GM12878 (cell line): ENCODE data around the gene INHBA. TPM values are rescaled to one million over a fixed set of nuclear protein-coding genes. Genes with fewer than 3 reads are reported as not detected.

Experiments used
- ATAC-seq: fragments of 200-7000 bp; cut with Tn5 transposase; 3 replicates; pipeline ENCODE4 v1.9.1; 2020; ENCODE audit warnings: mild to moderate bottlenecking, moderate library complexity
- BruUV-seq: library from RNA; stranded (reverse); fragments of 400-500 nt; replicated peaks from 2 replicates; lab custom pipeline; 2021; lab: Mats Ljungman, UMichigan
- CTCF ChIA-PET: fragments of 300-600 bp; sonication (Branson Sonifier 250); formaldehyde crosslinking; extraction: SDS; loops from one replicate; lab custom pipeline; 2021; ENCODE audit warnings: inconsistent platforms; lab: Yijun Ruan, JAX
- POLR2A ChIA-PET: fragments of 350-600 bp; formaldehyde crosslinking; extraction: SDS; loops from one replicate; lab custom pipeline; 2021; ENCODE audit warnings: inconsistent platforms; lab: Charles Lee
- RAD21 ChIA-PET: fragments of 300-600 bp; sonication (Branson Sonifier 250); formaldehyde crosslinking; loops from one replicate; lab custom pipeline; 2023; ENCODE audit warnings: antibody characterized with exemption; ENCODE audit not compliant: unreplicated experiment; lab: Charles Lee
- SMC1A ChIA-PET: fragments of 300-600 bp; sonication (Branson Sonifier 250); formaldehyde crosslinking; loops from one replicate; lab custom pipeline; 2023; ENCODE audit not compliant: unreplicated experiment, uncharacterized antibody; lab: Charles Lee
- DNase-seq: peaks from one replicate; pipeline ENCODE4 v3.0.0-alpha.2; 2011; ENCODE audit warnings: low read depth, low spot score
- FAIRE-seq: peaks from 3 replicates; lab custom pipeline; 2011; peaks lifted over from hg19 to GRCh38; lab: Jason Lieb, UNC
- H2AFZ ChIP-seq: 2 replicates; pipeline ENCODE4 v1.6.0; 2011; ENCODE audit warnings: low read depth, low read length, control low read depth; ENCODE audit not compliant: control insufficient read depth
- H3K27ac ChIP-seq: 2 replicates; pipeline ENCODE4 v1.5.1; 2011; ENCODE audit warnings: control low read depth; ENCODE audit not compliant: control insufficient read depth, insufficient read depth
- H3K27me3 ChIP-seq, 2 experiments: replicated peaks in 1 of 2; 2 replicates each; pipeline versions ENCODE4 v1.6.0 to v1.6.1; 2011; ENCODE audit warnings: low read length in 1 of 2; ENCODE audit not compliant: control insufficient read depth in 2 of 2, insufficient read depth in 2 of 2
- H3K36me3 ChIP-seq, 2 experiments: 2 replicates each; pipeline ENCODE4 v1.5.1; 2011; ENCODE audit warnings: low read length in 1 of 2; ENCODE audit not compliant: control insufficient read depth in 2 of 2, insufficient read depth in 2 of 2
- H3K4me1 ChIP-seq: 2 replicates; pipeline ENCODE4 v1.6.1; 2011; ENCODE audit warnings: mild to moderate bottlenecking, low read length, moderate library complexity, mixed read lengths; ENCODE audit not compliant: control insufficient read depth, insufficient read depth
- H3K4me2 ChIP-seq: 2 replicates; pipeline ENCODE4 v1.6.0; 2011; ENCODE audit warnings: control low read depth; ENCODE audit not compliant: control insufficient read depth, insufficient read depth
- H3K4me3 ChIP-seq: fragments of 200-600 bp; sonication (generic); 2 replicates; pipeline ENCODE4 v1.5.1; 2016
- H3K79me2 ChIP-seq: 2 replicates; pipeline ENCODE4 v1.6.0; 2011; ENCODE audit warnings: low read length; ENCODE audit not compliant: control insufficient read depth, insufficient read depth
- H3K9ac ChIP-seq: 2 replicates; pipeline ENCODE4 v1.8.0; 2011; ENCODE audit warnings: low read length, control low read depth, mixed read lengths; ENCODE audit not compliant: control insufficient read depth, insufficient read depth
- H3K9me3 ChIP-seq: replicated peaks from 3 replicates; pipeline ENCODE4 v1.5.1; 2011; ENCODE audit warnings: mild to moderate bottlenecking, low read length; ENCODE audit not compliant: control insufficient read depth, insufficient read depth
- H4K20me1 ChIP-seq: 2 replicates; pipeline ENCODE4 v1.6.0; 2011; ENCODE audit not compliant: control insufficient read depth, insufficient read depth
- CBFB ChIP-seq: IDR thresholded peaks from 2 replicates; pipeline ENCODE4 v1.6.1; 2016; ENCODE audit warnings: antibody characterized with exemption, low read depth
- CEBPZ ChIP-seq: fragments of 150-350 bp; IDR thresholded peaks from 2 replicates; pipeline ENCODE4 v1.6.1; 2016; ENCODE audit warnings: low read depth, low read length
- NR2F1 ChIP-seq: fragments of 450-650 bp; conservative IDR thresholded peaks from 2 replicates; pipeline ENCODE4 v1.6.1; 2017; ENCODE audit warnings: mild to moderate bottlenecking
- POU2F2 ChIP-seq: IDR thresholded peaks from 3 replicates; pipeline ENCODE4 v1.6.1; 2011; ENCODE audit warnings: low read depth, mild to moderate bottlenecking, low read length, borderline replicate concordance
- in situ Hi-C: fragments of 300-500 bp; cut with MboI; formaldehyde crosslinking; loops from 9 replicates; pipeline ENCODE4 v1.14.3; 2018; ENCODE audit warnings: mixed read lengths
- intact Hi-C: fragments of 100-400 bp; cut with micrococcal nuclease; formaldehyde crosslinking; loops from one replicate; pipeline ENCODE4 v1.14.2; 2022; ENCODE audit not compliant: unreplicated experiment
- polyA plus RNA-seq, 11 experiments: library from polyadenylated mRNA; depleted of rRNA in 4 of 11; unstranded in 6 of 11; stranded (reverse) in 5 of 11; fragments of >200 nt; fragmentation: Nextera tagmentation in 4 of 11; fragmentation: Illumina TruSeq in 1 of 11; extraction: Ambion mirVana in 4 of 11; extraction: Trizol in 1 of 11; gene quantifications; 1 replicate in 1 of 11; 2 replicates in 10 of 11; pipeline versions ENCODE4 v1.2.1 to v1.2.3, GENCODE V29; 2011 to 2016; ENCODE audit warnings: inconsistent platforms in 2 of 11, missing spikeins in 2 of 11, low read depth in 1 of 11
- total RNA-seq, 4 experiments: library from RNA; depleted of rRNA in 3 of 4; stranded (reverse); fragments of >200 nt in 3 of 4; fragmentation: Illumina TruSeq in 1 of 4; extraction: Trizol in 1 of 4; gene quantifications; 2 replicates each; pipeline versions ENCODE4 v1.2.1 to v1.2.3, GENCODE V29; 2013 to 2021

INHBA gene
- total and polyA plus RNA-seq, 10 of the 15 experiments (the other 5 are each of a cell fraction or from before 2014, with no cell fraction given): 0.04 to 0.05 (median 0.05) TPM; not detected in 6

DNA sequence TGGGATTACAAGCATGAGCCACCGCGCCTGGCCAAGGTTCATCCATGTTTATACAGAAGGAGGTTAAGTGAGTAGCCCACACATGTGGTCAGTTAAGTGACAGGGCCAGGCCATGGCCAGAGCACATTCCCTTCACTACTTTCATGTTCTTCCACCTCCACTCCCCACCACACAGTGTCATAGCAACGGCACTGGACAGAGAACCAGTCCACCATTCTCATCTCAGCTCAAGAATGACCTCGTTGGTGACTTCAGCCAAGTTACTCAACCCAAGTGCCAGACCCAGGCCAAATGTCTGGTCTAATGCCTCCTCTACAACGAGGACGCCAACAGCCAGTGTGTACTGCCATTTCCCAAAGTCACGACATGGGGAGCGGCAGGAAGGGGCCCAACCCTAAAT lies 62.4 kb downstream of the INHBA start (continued):
- TF ChIP-seq CEBPZ: no peak

GRCh38 chr7:41637049-41637448 lies 65.8 kb downstream of the INHBA start:
- H3K9me3 ChIP-seq: no peaks in the 10 kb centered on the region
- H2AFZ ChIP-seq: no peak overlapping the region
- ATAC-seq (no peak), DNase-seq (no peak), FAIRE-seq (no peak)
- no peak overlapping the region for H3K27ac ChIP-seq
- in situ Hi-C loops: no loop called here
- CTCF ChIA-PET: interaction anchor here (0.5 to 1.1 kb wide), 3 partner anchors 14 to 1168 kb away, joined by 3 to 4 read pairs (median 3); no protein-coding TSS in a partner anchor
- H3K27me3 ChIP-seq: no peaks in the 10 kb centered on the region
- no peak overlapping the region for H3K4me3 ChIP-seq
- TF ChIP-seq POU2F2 (no peak), NR2F1 (no peak), CBFB (no peak)
- no peaks in the 10 kb centered on the region for H4K20me1 ChIP-seq
- no peaks in the 10 kb centered on the region for H3K4me1 ChIP-seq
- RAD21 ChIA-PET: no interaction called here
- H3K9ac ChIP-seq: no peak overlapping the region
- POLR2A ChIA-PET: no interaction called here
- H3K79me2 ChIP-seq: no peaks in the 10 kb centered on the region
- intact Hi-C loops: no loop called here
- no peak overlapping the region for H3K4me2 ChIP-seq
- SMC1A ChIA-PET: no interaction called here
- no TSS peak for BruUV-seq
- H3K36me3 ChIP-seq: no peaks in the 10 kb centered on the region
